Stimulated activated CD4-positive, alpha-beta T cell treated with anti-CD3 and anti-CD28 coated beads, Interleukin-12 subunit alpha, Interleukin-12 subunit beta, amount 100 ng/mL, for 24 hours (primary cell): ENCODE measurements around the gene SAP30.

ENCODE experiments used
- DNase-seq, 2 experiments: peaks; one replicate each; pipeline ENCODE4 v3.0.0-alpha.2; 2020; ENCODE audit warnings: low read depth in 2 of 2

SAP30 gene

GRCh38 chr4:173415092-173415491 lies 44.3 kb downstream of the SAP30 start:
- no peak for DNase-seq

DNA sequence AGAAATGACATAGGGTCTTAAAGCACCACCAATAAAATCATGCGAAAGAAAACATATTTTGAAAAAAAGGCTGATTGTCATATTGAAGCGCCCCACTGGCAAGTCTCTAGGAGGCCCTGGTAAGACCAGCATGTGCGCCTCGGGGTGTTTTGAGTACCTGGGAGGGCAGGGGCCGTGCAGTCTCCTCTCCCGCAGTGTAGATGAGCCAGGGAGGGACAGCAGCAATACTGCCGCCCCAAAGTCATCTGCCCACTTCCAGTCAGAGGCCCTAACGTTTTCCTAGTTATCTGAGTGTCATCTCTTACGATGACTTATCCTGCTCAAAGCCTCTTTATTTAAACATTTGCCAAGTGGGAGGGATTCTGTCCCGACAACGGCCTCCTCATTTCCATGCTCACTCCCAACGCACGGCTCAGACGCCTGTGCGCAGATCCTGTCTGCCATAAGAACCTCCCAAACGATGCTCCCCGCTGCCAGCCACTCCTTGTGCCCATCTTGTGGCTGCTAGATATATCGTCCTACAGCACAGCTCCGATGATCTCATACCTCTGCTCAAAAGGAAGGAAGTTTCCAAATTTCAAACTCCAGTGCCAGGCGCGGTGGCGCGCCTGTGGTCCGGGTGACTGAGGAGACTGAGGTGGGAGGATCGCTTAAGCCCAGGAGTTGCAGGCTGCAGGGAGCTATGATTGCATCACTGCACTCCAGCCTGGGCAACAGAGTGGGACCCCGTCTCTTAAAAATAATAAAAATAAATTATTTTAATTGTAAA lies 45.3 kb downstream of the SAP30 start:
- DNase-seq, result no peak

DNA sequence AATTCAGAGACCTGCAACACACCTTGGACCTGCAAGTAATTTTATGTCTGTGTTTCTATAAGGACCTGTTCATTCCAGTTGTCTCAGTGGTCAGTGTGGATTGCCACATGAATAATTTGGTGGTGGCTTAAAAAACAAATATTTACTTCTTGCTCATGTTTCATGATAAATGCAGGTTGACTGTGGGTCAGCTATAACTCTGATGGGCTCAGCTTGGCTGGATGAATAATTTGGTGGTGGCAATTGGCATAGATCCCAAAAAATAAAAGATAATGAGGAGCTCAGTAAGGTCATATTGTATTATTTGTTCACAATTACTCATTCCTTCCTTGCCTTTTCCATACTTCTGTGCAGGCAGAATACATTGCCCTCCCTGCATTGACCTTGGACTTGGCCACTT lies 47.1 kb downstream of the SAP30 start:
- DNase-seq, result no peak

DNA sequence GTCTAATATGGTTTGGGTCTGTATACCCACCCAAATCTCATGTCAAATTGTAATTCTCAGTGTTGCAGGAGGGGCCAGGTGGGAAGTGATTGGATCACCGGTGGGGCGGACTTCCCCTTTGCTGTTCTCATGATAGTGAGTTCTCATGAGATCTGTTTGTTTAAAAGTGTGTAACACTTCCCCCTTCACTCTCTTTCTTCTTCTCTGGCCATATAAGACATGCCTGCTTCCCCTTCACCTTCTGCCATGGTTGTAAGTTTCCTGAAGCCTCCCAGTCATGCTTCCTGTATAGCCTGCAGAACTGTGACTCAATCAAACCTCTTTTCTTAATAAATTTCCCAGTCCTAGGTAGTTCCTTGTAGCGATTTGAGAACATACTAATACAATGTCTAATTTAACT lies 47.9 kb downstream of the SAP30 start:
- no peak for DNase-seq

DNA sequence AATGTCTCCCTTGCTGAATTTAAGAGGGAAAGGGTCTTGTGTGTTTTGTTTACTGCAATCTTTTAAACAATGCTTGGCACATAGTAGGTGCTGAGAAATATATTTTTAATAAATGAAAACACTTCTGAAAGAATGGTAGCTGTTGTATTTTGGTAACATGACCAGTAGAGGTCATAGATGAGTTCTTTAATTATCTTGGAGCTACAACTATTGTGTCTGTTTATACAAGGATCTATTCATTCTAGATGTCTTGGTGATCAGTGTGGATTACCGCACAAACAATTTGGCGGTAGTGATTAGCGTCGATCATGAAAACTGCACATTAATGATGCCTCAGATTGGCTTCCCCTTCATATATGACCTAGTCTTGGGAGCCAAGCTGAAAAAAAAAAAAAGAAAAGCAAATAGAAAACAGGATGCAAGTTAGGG lies 49.6 kb downstream of the SAP30 start:
- DNase-seq, result no peak

GRCh38 chr4:173420801-173421200 lies 50.0 kb downstream of the SAP30 start:
- no peak for DNase-seq

DNA sequence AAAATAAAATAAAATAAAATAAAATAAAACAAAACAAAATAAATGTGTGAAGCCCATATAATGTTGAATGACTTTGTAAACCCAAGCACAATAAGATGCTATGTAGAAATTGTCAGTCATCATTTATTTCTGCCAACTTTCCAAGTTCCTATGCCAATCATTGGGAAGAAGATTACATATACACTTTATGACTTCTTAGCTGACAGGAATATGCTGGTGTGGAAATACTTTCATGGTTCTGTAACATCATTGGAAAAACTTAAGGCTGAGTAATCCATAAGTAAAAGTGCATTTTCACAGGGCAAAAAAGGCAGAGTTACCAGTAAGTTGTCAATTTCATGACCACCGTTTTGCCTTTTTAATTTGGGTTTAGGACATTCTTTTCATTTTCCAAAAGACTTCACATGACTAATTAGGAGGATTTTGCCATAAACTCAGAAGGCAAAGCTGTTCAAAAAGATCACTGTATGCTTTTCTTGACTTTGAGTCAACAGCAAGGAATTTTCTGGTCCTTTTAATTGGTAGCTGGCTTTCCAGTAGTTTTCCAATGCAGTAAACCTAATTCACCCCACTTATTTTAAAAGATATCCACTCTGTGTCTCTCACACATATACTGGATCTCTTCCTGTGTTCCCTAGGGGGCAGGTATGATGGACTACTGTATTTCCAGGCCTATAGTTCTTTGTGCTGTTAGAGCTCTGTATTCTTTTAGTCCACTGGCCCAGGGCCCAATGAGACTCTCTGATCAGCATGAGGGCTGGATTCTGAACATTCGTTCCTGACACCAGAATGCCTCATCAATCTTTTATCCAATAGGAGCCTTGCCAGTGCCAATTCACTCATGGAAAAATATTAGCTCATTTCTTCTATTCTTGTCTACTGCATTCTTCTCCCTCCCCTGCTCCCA lies 54.4 kb downstream of the SAP30 start:
- no peak for DNase-seq

- DNase-seq, result no peak
These were observed 55.3 kb downstream of the SAP30 start for GRCh38 chr4:173426064-173426463.
